ENCODE results near the gene VAX1.
"Not testable (repeated sequence)": the region's sequence is repeated elsewhere in the genome, so short reads cannot be mapped to it uniquely, and the experiment has no call there.

VAX1 gene

GRCh38 chr10:117137911-117138642, at the start of gene VAX1:
Gene VAX1 (minus strand): TSS chr10:117138270. CDS start chr10:117138056, 214 bp downstream.
- H3K27ac ChIP-seq = no peak within 1 kb of the TSS
- DNase-seq (ENCODE audit: low read depth, low spot score) = no peak

- peak overlapping the region; percentile 83 for H3K27ac ChIP-seq
- peak; percentile 60 for DNase-seq (ENCODE audit: low read depth, low spot score)
Measured at GRCh38 chr10:117186832-117187615, 49.0 kb upstream of the VAX1 start.

- not testable (repeated sequence) for DNase-seq (ENCODE audit: low read depth, low spot score)
- H3K27ac ChIP-seq = peak overlapping the region; percentile 83
Measured at GRCh38 chr10:117185817-117186216, 47.7 kb upstream of the VAX1 start.

GRCh38 chr10:117184821-117185220, 46.8 kb upstream of the VAX1 start:
- DNase-seq (ENCODE audit: low read depth, low spot score) = no peak
- H3K27ac ChIP-seq = no peak overlapping the region

GRCh38 chr10:117184296-117184695, 46.2 kb upstream of the VAX1 start:
- no peak for DNase-seq (ENCODE audit: low read depth, low spot score)
- no peak overlapping the region for H3K27ac ChIP-seq

- DNase-seq (ENCODE audit: low read depth, low spot score) = no peak
- no peak overlapping the region for H3K27ac ChIP-seq
Measured at GRCh38 chr10:117178190-117178589, 40.1 kb upstream of the VAX1 start.

GRCh38 chr10:117175901-117176534, 37.9 kb upstream of the VAX1 start:
- H3K27ac ChIP-seq = no peak overlapping the region
- DNase-seq (ENCODE audit: low read depth, low spot score) = no peak

GRCh38 chr10:117175215-117175900, 37.3 kb upstream of the VAX1 start:
- DNase-seq (ENCODE audit: low read depth, low spot score) = no peak
- H3K27ac ChIP-seq = no peak overlapping the region

- no peak for DNase-seq (ENCODE audit: low read depth, low spot score)
- no peak overlapping the region for H3K27ac ChIP-seq
Measured at GRCh38 chr10:117174439-117175214, 36.6 kb upstream of the VAX1 start.

GRCh38 chr10:117170244-117170643, 32.2 kb upstream of the VAX1 start:
- no peak for DNase-seq (ENCODE audit: low read depth, low spot score)

GRCh38 chr10:117169480-117169879, 31.4 kb upstream of the VAX1 start:
- no peak overlapping the region for H3K27ac ChIP-seq
- no peak for DNase-seq (ENCODE audit: low read depth, low spot score)

More at GRCh38 chr10:117170244-117170643, 32.2 kb upstream of the VAX1 start:
- H3K27ac ChIP-seq = no peak overlapping the region

- no peak overlapping the region for H3K27ac ChIP-seq
- DNase-seq (ENCODE audit: low read depth, low spot score) = no peak
Measured at GRCh38 chr10:117168729-117169128, 30.7 kb upstream of the VAX1 start.

- no peak overlapping the region for H3K27ac ChIP-seq
- DNase-seq (ENCODE audit: low read depth, low spot score) = no peak
Measured at GRCh38 chr10:117167789-117168674, 30.0 kb upstream of the VAX1 start.

GRCh38 chr10:117167346-117167788, 29.3 kb upstream of the VAX1 start:
- no peak for DNase-seq (ENCODE audit: low read depth, low spot score)
- no peak overlapping the region for H3K27ac ChIP-seq

- no peak overlapping the region for H3K27ac ChIP-seq
- peak; percentile 20 for DNase-seq (ENCODE audit: low read depth, low spot score)
Measured at GRCh38 chr10:117166418-117167345, 28.6 kb upstream of the VAX1 start.

- DNase-seq (ENCODE audit: low read depth, low spot score) = no peak
- no peak overlapping the region for H3K27ac ChIP-seq
Measured at GRCh38 chr10:117165538-117166417, 27.7 kb upstream of the VAX1 start.
